ENCODE data around the gene ZNF768.

The ZNF768 gene

DNA sequence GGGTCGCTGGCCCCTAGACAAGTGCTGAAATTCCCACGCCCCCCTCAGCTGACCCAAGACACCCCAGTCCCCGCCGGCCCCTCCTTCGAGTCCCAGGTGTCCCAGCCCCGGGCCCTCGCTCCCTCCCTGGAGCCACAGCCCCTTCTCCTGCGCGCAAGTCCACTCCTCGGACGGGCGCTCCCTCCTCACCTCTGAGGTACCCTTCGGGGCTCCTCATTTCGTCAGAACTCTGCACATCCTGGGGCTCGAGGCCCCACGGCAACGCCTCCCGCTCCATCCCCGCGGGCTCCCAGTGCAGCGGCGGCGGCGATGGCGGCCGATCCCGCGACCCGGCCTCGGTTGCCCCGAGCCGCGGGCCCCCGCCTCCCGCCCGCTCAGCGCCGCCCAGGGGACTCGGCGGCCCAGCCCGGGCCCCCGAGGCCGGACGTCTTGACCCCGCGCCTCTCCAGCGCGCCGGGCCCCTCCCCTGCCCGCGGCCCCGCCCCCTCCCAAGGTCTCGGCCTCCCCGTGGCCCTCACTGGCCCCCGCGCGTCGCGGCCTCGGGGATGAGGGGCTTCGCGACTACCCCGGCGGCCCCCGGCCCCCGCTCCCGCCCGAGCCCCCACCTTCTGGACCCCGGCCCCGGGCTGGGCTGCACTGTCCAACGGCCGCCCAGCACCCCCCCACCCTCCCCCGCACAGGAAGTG lies at the start of gene ZNF768:
TSS of gene ZNF768 (minus strand) at position 430 of the 686 bp plus-strand sequence. CDS start at position 277, 153 bp downstream.
- DNase-seq, result peak; percentile 8

DNA sequence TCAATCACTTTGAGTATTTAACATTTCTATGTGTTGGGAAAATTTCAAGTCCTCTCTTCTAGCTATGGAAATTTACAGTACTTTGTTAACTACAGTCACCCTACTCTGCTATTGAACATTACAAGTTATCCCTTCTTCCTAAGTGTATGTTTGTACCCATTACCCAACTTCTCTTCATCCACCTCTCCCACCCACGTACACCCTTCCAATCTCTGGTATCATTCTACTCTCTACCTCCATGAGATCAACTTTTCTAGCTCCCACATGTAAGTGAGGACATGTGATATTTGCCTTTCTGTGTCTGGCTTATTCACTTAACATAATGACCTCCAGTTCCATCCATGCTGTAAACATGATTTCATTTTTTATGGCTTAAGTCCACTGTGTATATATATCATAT lies 48.3 kb upstream of the ZNF768 start:
- DNase-seq, result no peak

DNA sequence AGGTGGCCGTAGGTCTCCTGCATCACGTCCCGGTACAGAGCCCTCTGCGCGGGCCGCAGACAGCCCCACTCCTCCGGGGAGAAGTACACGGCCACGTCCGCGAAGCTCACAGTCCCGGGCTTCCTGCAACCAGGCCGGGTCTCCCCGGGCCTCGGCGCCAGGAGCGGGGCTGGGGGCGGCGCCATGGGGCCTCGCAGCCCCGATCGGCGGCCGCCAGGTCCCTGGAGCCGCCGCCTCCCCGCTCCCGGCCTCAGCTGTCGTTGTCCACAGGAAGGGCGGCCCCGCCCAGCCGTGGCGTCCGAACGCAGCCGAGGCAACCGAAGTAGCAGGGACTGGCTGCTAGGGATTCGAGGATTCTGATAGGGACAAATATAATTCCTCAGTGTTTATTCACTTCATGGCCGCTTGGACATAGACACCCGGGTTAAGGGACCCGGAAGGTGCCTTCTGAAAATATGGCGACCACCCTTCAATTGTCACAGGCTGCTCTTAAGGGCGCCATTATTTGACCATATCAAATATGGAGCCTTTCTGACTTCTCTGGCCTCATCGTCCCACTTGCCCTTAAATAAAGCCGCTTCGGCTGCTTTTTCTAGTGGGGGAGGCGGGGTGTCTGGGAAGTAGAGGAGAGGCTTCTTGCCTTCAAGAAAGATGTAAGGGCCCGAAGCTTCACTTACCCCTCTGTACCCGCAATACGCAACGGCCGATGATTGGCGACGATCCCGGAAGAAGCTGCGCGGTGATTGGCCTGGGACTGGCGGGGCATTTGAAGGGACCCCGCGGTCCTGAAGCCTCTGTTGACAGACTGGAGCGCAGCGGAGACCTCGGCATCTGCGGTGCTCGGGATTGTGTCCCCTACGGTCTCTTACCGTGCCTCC lies 45.3 kb upstream of the ZNF768 start, which contains the start of gene ZNF688:
TSS of gene ZNF688 (minus strand) at position 270 of the 878 bp plus-strand sequence. CDS start at position 185, 85 bp downstream.
- peak; percentile 98 for DNase-seq

DNA sequence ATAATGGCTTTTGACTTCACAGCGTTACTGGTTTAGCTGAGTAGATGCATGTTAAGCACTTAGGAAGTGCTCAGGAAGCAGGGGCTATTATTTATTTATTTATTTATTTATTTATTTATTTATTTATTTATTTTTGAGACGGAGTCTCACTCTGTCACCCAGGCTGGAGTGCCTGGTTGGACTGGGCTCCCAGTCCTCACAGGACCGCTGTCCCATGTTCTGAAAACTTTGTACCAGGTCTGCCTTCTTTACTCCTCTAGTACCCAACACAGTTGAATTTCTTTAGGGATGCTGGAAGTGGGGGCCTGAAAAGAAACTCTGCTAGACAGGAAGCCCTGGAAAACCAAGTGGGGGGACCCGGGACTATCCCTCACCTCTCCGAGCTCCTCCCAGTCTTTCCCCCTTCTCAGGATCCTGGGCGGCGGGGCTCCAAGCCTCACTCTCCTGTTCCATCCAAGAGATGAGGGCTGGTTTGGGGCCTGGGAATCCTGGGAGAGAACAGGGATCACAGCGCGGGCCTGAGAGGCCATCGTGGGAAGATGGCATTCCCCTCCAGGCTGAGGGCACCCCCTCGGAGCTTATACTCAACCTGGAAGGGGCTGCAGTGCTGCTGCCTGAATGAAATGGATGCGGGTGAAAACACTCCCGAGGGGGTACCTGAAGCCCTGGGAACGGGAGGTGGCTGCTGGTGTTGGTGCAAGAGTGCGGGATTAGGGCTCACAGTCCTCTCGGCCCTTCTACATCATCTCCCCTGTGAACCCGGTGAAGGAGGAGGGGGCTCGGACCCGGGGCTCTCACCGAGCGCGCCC lies 44.5 kb upstream of the ZNF768 start:
- no peak for DNase-seq

DNA sequence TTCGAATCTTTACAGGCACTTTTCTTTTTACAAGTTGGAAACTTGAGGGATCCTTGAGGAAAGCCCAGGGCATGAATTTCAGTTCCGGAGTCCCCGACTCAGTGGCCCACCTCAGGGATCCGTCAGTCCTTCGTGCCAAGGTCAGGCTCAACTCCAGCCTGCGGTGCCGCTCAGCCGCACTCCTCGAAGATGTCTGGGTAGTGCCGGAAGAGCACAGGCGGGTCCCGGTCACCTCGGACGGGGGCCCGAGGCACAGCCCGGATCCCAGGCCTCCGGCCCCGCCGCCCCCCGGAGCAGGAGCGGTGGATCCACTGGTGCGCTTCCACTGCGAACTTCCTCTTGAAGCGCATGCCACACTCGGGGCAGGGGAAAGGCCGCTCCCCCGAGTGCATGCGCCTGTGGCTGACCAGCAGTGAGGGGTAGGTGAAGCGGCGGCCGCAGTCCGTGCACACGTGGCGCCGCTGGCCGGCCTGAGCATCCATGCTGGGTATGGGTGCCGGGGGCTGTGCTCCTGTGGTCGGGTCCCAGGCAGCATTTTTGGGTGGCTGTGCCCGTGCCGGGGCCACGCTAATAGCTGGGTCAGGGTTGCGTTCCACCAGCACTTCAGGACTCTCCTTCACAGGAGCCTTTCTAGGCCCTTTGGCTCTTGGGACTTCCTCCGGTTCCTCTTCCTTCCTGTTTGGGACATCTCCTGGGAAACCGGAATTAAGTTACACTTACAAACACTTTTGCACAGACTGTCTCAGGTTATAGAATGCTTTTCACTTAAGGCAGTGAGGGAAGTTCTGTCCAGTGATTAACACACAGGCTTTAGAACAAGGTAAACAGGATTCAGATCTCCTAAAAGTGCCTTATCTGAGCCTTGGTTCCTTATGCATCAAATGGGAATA lies 43.6 kb upstream of the ZNF768 start:
- no peak for DNase-seq

DNA sequence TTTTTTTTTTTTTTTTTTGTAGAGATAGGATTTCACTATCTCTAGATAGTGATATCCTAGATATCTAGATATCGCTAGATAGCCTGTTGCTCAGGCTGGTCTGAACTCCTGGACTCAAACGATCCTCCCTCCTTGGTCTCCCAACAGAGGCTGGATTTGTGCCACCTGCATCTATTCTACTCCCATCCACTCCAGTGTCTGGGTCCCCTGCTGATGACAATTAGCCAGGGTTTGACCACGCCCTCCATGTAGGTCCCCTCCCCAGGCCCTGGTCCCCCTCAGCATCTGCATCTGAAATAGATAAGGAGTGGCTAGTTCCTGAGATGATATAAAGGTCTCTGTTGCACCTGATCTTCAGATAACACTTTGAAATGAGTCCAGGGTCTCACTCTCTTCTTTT lies 42.9 kb upstream of the ZNF768 start:
- no peak for DNase-seq

DNA sequence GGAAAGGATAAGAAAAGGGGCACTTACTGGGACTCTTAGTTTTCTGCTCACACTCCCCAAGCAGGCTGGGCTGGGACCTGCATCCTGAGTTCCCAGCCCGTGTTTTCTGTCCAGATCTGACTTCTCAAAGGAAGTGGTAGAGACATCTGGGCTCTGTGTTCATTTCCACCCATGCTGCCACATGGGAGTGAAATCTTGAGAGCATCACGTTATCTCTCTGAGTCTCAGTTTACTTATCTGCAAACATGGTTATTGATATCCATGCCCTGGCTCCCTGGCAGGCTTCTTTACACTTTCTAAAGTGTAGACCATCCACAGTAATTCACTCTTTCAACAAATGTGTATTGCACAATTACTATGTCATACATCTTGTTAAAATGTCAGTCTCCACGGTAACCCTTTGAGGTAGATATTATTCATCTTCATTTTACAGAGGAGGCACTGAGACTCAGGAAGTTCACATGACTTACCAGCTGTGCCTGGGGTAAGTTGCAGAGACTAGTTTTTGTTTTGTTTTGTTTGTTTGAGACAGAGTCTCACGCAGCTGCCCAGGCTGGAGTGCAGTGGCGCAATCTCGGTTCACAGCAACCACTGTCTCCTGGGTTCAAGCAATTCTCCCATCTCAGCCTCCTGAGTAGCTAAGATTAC lies 41.7 kb upstream of the ZNF768 start:
- peak; percentile 69 for DNase-seq

DNA sequence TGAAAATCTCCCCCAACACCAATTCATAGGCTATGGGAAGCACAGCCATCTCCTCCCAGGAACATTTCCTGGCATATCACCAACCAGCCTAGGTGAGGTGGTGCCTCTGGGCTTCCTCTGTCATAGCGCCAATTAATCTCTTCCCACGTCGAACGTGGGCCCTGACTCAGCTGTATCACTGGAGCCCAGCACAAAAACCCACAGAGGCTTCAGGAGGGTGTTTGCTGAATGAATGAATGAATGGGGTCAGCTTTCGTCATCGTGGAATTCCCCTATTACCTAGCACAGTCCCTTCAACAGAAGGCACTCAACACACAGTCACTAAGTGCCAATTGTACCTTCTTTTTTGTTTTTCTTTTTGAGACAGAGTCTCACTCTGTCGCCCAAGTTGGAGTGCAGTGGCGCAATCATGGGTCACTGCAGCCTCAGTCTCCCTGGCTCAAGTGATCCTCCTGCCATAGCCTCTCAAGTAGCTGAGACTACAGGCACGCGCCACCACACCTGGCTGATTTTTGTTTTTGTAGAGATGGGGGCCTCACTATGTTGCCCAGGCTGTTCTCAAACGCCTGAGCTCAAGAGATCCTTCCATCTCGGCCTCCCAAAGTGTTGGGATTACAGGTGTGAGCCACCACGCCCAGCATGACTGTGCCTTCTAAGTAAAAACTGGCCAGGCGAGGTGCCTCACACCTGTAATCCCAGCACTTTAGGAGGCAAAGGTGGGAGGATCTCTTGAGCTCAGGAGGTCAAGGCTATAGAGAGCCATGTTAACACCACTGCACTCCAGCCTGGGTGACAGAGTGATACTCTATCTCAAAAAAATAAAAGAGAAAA lies 41.0 kb upstream of the ZNF768 start:
- peak; percentile 61 for DNase-seq

DNA sequence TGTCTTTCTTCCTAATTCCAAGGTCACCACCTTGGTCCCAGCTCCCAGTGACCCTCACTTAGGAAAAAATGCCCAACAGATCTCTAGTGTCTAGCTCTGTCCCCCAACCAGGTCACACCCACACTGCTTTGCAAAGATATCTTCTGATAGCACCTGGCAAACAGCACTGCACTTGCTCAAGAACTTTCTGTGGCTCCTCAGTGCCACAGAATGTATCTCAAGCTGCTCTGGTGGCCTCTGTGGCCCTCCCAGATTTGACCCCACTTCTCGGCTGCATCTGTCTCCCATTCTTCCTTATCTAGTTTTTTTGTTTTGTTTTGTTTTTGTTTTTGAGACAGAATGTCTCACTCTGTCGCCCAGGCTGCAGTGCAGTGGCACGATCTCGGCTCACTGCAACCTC lies 40.2 kb upstream of the ZNF768 start:
- no peak for DNase-seq

DNA sequence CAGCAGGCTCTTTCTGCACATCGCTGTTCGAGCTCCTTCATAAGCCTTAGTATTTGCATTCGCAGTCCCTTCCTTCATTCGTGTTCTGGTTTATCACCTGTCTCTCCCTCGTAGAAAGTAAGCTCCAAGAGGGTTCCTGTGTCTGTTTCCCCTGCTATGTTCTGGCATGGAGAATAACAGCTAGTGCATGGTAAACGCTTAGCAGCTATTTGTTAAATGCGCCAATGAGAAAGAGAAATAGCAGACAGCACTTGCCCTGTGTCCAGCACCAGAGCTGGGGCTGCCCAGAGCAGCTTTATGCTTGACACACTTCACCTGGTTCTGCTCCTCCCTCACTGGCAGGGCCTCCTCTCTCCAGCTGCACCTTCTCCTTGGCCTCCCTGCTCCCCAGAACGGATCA lies 39.6 kb upstream of the ZNF768 start:
- no peak for DNase-seq

DNA sequence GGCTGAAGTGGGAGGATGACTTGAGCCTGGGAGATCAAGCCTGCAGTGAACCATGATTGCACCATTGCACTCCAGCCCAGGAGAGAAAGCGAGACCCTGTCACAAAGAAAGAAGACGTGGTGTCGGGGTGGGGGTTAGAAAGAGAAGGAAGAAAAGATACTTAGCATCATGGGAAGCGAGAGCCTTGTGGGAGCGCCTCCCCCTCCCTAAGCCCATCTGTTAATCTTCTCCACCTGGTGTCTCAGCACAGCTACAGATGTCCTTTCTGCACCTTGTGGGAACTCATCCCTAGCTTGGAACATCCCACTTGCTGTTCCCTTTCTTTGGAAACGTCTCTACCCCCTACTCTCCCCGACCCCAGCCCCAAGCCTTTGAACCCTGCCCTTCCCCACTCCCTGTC lies 39.2 kb upstream of the ZNF768 start:
- no peak for DNase-seq

DNA sequence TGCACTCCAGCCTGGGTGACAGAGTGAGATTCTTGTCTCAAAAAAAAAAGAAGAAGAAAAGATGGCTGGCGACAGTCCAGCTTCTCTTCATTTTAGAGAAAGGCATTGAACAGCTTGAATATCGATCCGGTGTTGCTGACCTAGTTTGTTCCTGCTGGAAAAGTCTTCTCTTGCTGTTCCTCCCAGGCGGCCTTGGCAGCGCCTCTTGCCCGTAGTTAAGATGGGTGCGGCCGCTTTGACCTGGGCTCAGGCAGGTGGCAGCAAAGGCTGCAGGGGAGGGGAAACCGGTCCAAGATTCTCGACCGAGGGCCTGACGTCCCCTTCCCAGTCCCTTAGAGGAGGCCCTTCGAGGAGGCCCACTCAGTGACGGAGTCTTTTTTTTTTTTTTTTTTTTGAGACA lies 35.7 kb upstream of the ZNF768 start:
- no peak for DNase-seq

DNA sequence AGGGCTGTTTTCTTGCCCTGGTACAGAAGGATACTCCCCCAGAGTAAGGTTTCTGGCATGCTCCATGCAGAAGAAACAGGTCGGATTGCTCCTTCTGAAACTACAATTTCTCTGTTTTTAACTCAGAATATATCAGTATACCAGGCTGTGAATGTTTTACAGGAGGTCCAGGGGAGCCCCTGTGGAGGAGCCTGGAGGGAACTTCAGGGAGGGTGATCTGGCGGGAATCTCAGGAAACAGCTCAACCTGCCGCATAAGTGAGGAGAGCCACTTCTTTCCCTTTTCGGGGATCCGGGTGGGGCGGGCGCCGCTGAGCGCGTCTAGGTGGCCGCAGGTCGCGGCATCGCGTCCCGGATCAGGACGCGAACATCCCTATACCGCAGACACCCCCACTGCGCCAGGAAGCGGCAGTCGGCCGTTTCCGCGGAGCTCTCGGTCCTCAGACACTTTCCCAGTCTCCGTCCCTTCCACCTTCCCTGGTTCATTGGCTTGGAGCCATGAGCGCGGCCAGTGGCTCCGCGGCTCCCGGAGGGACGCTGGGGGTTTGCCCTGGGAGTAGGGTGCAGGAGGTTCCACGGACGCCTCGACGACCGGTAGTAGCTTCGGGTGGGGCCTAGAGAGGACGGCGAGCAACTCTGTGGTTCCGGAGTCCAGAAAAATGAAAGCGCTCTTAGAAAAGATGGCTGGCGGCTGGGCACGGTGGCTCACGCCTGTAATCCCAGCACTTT lies 34.9 kb upstream of the ZNF768 start:
- peak; percentile 20 for DNase-seq

DNA sequence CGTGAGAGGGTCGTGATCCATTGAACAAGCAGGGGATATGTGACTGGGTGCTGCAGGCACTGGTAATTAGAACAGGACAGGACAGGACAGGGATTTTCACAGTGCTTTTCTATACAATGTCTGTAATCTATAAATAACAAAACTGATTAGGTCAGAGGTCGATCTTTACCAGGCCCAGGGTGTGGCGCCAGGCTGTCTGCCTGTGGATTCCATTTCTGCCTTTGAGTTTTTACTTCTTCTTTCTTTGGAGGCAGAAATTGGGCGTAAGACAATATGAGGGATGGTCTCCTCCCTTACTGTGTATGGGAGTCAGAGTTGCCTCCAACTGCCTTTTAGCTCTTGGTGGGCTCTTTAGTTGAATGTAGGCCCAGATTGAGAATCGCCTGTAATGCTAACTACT lies 33.3 kb upstream of the ZNF768 start:
- no peak for DNase-seq

DNA sequence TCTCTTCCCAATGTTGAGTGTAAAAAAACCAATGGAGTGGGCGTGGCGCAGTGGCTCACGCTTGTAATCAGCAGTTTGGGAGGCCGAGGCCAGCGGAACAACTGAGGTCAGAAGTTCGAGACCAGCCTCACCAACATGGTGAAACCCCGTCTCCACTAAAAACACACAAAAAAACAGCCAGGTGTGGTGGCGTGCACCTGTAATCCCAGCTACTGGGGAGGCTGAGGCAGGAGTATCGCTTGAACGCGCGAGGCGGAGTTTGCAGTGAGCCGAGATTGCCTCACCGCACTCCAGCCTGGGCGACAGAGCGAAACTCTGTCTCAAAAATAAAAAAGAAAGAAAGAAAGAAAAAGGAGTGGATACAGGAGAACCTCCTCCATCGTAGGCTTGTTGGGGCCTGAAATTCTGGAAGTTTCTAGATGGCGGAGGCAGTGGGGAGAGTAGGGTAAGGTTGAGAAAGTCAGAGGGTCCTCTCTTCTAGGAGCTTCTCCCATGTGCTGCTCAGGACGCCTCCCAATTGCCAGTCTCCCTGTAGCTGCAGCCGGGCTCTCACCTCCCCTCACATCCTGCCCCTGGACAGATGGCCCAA lies 32.5 kb upstream of the ZNF768 start:
- no peak for DNase-seq

DNA sequence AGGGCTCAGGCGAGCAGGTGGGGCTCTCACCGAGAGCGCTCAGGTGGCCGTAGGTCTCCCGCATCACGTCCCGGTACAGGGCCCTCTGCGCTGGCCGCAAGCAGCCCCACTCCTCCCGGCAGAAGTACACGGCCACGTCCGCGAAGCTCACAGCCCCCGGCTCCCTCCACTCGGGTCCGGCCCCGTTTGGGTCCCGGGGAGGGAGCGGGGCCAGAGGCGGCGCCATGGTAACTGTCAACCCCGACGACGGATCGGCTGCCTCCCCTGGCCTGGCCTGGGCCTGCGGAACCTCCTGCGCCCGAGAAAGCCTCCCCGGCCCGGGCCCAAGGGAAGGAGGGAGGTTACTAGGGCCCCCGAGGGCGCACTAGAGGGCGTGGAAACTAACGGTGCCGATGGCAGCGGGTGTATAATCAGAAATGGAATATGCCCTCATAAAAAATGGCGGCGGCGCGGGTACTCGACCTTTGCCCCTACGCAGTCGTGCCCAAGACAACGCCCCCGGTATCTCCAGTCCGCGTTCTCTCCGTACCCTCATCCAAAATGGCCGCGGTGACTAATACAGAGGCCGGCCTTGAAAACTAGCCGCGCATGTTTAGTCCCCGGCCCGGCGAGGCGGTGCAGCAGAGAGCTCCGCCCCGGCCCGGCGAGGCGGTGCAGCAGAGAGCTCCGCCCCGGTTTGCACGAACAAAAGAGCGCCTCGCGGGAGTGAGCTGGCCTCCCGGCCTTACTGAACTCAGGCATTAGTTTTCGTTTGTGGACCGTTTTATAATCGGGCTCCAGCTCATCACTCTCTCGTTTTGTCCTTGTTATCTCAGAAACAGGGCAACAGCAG lies 31.8 kb upstream of the ZNF768 start, which contains the start of gene ZNF764:
TSS of gene ZNF764 (minus strand) at position 418 of the 832 bp plus-strand sequence. CDS start at position 226, 192 bp downstream.
- peak; percentile 98 for DNase-seq

DNA sequence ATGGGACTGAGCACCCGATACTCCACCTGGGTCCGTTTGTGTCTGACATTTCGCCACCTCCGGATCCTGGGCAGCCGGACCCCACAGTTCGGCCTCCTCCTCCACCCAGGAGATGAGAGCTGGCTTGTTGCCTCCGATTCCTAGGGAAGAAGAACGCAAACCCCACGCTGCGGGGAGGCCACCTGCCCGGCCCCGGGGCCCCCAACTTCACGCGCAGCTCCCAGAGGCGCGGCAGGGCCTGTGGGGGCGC lies 31.3 kb upstream of the ZNF768 start:
- no peak for DNase-seq

DNA sequence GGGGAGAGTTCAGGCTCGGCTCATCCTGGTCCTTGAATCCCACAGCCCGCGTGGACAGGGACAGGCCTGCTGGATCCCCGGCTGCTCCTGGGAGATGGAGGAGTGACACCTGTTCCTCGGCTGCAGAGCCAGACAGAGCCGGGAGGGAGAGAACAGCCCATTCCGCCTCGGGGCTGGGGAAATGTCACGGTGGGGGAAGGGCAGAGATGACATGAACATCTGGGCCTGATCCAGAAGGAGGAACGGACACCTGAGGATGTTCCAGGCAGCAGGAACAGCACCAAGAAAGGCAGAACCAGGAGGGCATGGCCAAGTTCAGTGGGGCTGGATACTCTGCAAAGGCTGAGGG lies 29.7 kb upstream of the ZNF768 start:
- no peak for DNase-seq
